ENCODE data around the gene CNTN4.

CNTN4 gene

DNA sequence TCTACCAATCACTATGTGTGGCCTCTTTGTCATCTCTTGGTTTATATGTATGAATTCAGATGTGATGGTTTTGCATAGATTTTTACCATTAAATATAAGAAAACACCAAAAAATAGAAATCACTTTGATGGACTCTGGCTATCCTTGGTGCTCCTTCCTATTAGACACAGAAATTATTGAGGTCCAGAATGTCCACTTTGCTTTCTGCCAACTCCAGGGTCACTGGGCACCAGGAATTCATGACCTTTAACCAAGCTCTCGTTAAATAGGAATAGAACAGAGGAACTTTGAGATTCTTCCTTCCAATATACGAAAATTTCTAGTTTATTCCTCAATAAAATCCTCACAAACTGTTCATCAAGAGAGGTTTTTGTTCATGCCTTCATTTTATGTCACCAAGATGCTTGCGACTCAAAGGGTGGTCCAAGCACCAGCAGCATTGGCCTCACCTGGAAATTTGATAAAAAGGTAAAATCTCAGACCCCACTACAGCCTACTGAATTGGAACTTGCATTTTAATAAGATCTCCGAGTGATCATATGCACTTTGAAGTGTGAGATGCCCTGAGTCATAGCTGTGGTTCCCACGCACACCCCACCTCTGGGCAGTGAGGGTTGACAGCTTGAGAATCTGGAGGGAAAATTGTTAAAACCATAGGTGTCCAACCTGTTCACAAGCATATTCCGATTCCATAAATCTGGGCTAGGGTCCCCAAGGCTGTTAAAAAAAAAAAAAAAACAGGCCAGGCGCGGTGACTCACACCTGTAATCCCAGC is 725.0 kb downstream of the CNTN4 start:
- DNase-seq, result no peak

DNA sequence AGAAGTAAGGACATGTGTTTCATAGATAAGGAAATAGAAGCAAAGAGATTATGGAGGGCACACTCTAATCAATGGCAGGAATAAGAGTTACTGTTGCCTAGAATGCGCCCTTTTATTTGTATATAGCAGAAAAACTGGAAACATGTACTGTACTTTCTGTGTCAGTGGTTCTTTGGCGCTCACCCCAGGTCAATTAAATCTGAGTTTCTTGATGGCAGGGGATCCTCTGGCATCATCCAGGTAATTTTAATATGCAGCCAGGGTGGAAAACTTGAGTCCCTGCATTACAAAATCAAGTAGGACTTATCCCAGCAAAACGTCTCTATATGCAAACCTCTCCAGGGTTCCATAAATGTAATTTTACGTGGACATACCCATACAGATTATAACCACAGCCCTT is 727.4 kb downstream of the CNTN4 start:
- DNase-seq, result no peak

DNA sequence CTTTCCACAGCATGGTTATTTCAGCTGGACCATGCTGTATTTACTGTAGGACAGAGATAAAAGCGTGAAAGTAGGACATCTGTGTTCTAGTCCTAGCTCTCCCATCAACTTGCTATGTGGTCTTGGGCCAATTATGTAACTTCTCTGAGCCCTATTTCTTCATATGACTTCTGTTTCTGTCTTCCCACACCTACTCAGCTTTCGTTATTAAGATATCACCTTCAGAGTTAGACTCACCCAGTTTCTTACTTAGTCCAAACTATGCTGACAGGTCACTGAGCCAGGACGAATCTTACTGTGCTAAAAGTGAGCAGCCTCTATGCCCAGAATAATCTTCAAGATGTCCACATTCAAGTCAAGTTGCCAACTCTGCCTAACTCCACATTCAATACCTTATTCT is 727.8 kb downstream of the CNTN4 start:
- no peak for DNase-seq

DNA sequence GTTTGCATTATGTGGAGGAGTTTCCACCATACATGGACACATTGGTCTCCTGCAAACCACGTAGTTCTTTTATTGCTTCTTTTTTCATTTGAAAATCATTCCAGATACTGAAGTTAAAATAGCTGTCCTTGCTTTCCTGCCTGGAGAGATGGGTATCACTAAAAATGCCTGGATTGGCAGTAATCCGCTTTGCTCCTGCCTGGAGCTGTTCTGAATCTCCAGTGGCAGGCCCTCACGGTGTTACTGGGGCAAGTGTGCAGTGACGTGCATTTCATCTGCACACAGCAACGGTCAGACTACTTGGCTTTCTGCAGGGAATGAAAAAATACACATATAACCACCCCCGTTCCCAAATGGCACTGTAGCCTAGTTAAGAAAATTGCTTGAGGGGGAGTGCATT is 738.6 kb downstream of the CNTN4 start:
- DNase-seq, result no peak

DNA sequence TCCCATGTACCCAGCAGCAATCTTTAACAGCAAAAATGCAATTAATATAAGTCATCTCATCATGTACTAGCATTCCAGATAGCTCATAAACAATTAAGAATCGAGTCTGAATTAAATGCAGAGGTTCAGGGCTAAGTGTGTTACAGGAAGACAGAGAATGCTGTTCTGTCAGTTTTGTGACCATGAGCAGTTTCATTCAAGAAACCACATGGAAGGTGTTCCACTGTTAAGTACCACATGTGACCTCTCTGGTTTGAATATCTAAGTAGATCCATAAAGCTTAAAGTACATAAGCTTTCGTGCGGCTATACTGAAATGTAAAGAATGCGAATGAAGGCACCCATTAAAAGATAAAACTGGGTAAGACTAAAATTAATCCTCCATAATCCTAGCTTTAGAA is 739.2 kb downstream of the CNTN4 start:
- no peak for DNase-seq

DNA sequence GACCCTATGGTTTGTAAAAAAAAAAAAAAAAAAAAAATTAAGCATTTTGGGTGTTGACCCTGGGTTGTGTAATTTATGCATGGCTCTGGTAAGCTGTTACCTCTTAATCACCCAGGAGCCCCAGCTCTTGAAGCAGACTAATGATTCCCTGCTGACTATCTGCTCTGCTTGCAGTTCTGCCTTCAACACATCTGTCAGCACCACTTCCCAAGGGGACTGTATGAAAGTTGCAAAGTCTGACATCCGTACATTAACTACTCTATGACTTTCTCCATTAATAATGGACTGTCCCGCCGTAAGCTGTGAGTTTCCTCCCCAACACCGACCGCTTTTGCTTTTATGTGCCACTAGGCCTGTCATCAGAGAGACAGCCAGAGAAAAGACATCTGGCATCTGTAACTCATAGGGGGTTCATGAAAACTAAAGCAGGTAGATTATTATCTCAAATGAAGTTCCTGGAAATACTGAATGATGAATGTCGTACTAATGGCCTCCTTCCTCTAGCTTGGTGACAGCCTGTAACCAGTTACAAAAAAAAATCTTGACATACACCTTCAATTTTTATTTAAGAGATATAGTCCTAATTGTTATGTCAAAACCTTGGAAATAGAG is 740.0 kb downstream of the CNTN4 start:
- DNase-seq, result no peak

DNA sequence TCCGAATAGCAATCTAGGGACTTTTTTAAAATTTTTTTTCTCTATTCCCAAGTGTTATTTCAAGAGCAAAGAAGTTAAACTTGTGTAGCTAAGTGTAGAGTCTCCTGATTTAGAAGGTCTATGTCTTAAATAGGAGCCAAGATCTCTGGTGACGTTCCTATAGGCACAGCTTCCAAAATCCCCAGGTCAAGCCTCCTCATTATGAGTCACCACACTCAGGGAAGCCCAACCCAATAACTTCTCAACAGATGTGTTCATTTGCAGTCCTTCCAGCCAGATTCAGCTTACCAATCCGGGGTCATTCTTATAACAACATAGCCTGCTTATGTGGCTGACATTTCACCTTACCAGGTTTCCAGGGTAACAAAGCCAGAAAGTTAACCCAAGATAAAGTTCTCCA is 741.2 kb downstream of the CNTN4 start:
- no peak for DNase-seq

DNA sequence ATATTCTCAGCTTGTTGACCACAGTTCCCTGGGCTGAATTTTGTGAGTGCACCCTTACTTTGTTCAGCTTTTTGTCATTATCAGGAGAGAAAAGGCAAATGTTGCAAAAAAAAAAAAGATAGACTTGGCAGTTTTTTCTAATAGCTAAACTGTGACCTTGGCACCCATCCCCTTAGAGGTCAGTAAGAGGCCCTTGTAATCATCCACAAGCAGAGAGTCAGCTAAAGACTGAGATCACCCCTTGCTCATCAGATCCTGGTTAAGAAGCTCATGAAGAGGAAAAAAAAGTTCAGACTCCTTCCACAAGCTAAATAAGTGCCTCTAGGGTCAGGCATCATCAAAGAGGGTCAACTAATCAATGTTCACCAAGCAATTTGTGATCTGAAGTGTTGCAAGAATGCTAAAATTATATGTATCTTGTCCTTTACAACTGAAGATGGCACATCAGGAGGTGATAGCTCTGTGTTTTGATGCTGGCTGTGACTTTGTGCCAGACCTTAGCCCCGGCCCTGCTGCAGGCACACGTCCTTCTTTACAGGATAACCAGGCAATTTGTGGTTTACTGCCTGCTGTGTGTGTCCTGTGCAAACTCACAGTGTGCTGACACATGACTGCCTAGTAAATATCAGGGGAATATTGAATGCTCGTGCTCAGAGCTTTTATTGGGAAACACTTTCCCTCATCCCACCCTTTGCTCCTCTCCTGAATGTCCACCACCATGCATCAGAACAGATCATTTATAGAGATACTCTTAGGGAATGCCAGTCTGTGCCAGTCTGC is 748.6 kb downstream of the CNTN4 start:
- no peak for DNase-seq

DNA sequence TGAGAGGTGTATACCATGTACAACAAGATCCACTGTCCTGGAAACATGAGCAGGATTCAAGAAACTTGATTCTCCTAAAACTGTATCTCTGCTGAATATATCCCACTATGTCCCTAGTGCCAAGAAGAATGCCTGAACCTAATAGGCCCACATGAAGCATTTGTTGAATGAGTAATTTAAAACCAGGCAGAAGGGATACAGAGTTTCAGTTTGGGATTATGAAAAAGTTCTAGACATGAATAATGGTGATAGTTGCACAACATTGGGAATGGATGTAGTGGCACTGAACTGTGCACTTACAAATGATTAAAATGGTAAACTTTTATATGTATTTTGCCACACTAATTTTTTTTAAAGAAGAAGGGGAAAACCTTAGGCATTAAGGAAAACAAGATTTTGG is 750.4 kb downstream of the CNTN4 start:
- no peak for DNase-seq

DNA sequence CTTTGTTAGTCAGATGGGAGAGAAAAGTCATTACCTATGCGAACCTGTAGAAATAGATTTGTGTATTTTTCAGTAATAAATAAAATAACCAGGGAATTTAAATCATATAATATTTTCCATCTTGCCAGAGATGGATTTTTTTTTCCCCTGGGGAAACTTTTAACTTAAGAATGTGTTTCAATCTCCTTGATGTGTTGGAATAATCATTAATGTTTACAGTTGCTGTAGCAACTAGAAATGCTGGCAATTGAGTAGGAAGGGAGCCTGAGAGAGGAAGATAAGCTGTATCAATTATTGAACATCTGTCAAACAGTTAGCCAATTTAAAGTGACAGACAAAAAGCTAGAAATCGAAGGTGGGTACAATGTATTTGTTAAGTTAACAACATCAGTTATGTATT is 752.0 kb downstream of the CNTN4 start:
- no peak for DNase-seq

DNA sequence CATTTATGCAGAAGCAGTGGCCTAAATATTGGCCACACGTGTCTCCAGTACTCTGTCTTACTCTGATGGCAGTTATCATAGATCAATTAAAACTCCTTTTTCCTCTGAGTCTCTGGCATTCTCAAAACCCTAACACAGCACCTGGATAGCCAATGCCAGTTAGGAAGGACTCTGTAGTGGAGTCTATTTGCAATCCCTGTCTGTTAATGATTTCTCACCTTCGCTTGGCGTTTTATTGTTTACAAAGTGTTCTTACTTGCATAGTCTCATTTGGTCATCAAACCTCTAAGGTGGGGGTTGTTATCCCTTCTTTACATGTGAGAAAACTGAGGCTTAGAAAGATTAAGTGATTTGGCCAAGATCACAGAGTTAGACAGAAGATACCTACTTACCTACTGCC is 752.7 kb downstream of the CNTN4 start:
- DNase-seq, result no peak

DNA sequence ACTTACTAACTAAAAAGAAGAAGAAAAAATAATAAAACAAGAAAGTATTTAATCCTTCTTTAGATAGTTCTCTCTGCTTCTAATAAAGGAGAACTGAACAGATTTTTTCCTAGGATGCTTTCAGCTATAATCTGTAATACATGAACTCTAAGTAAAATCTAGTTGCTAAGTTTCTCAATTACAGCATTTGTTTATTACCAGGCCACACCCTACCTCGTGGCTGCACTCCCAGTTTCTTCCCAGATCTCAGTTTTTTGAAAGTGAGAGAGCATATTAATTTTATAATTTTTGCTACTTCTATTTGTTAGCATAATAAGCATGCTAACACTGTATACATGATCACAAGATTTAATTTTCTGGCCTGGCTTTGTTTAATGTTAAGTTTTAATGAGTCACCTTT is 753.2 kb downstream of the CNTN4 start:
- DNase-seq, result no peak

DNA sequence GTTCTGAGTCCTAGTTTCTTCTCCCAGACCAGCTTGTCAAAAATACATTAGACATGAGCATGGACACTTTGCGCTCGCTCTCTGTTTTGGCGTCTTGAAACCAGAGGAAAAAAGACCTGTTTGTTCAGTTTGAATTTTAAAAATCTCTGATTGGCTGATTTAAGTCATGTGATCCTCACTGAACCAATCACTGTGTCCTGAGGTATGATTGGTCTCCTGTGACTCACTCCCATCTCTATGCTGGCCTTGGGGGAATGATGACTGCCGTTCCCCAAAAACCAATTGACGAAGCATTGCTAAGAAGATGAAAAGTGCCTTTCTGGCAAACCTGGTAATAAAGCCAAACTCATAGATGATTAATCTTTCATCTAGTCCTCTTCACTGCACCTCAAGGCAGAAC is 755.0 kb downstream of the CNTN4 start:
- DNase-seq, result no peak

DNA sequence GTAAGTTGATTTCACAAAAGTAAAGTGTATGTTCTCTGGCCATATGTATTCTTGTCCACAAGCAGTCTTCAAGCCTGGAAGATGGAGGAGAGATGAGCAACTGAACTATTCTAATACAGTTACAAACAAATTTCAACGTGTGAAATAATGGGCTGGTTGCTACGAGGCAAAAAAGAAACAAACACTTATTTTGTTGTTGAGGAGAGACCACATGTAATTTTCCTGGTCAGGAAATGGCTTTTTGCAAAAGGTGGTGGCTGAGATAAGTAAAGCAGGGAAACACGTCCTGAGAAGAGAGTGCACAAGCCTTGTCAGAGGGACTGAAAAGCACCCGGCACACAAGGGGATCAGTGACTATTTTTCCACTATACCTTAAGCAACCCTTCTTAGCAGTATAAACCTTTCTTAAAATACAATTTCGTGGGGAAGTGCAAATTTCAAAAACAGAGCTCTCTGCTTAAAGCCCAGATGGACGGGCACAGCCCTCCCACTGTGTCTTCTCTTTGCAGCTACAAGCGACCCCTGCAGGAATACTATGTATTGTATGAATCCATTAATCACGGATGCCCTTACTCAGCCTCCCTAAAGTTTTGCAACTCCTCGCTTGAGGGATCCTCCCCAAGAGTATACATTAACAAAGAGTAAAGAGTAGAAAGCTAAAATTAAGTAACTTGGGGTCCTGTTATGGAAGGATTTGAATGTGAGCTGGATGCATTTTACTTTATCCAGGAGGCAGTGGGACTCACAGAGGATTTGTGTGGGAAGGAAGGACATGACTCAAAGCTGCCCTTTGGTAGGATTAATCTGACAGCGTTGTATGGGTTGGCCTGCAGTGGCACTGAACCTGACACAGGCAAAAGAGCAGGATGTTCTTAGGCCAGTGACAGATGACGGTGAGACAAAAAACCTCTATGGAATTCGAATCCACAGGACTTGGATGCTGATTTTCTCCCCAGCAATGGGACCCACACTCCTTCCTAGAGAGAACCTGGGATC is 757.8 kb downstream of the CNTN4 start:
- DNase-seq, result no peak

DNA sequence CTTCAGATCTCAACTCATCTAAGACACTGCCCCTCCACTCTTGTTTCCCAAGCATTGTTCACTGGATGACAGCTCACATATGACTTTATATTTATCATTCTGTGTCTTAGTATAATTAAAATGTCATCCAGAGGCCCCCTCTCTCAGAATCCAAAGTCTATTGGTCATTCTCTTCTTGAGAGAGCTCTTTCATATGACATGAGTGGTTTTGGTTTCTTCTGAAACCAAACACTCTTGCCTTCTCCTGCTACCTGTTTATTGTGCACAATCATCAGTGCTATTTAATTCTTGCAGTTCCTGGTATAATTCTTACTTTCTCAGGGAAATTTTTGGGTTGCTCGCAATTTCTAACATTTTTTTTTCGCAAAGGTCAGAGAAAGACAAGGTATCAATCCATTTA is 762.0 kb downstream of the CNTN4 start:
- no peak for DNase-seq

DNA sequence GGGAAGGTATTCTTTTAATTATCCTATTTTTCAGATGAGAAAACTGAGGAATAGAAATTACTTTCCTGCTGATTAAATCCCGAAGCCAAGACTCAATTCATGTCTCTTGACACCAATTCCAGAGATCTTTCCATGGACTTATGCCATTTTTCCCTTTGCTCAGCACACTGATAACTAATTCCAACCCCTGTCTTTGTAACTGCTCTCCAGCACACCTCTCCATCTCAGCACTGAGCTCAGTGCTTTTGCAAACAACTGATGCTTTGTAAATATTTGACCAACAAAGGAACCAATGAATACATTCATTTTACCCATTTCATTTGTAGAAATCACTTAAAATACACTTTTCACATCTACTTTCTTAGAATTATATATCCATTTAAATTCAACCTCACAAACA is 762.5 kb downstream of the CNTN4 start:
- DNase-seq, result no peak

DNA sequence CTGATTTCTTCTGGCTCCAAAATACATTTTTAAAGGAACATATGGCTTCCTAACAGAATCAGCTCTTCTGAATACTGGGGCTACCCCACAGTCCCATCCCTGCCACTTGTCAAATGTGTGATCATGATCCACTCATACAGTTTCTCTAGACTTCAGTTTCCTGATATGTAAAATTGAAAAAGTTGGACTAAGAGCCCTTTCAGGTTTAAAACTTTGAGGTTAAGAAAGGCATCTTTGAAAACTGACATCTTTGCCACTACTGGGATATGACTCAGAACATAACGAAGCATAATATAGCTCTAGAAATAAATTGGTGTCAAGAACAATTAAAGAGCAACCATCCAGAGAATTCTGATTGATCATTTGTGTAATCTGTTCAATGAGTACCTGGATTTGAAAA is 763.3 kb downstream of the CNTN4 start:
- no peak for DNase-seq

DNA sequence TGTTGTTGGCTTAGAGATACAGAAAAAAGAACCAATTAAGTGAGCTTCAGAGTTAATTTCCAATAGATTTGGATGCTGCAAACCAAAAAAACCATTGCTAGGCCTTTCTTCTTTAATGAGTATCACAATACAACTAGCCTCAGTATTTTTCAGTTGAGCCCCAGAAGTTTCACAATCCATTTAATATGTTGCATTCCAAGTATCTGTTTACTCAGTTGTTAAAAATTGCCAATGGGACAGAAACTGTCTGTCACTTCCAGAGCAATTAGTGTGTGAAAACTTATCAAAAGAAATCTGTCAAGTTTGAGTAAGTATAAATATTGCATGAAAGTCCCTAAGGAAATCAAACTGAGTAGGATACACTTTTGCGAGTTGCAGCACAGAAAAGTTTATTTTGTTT is 763.7 kb downstream of the CNTN4 start:
- no peak for DNase-seq

DNA sequence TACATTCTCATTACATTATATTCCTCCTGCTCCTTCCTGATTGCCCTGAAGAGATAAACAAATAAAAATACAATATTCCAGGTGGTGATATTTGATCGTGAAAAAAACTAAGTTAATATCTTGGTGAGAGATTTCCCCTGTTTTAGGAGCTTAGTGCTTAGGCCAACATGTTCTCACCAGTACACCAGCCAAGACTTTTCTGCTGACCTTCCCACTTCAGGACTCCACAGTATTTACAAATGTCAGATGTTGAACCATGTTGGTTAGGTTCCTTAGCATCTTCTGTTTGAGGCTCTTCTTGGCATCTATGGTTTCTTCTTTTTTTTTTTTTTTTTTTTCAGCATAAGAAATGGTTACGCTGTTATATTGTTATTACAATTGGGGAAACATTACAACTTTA is 764.5 kb downstream of the CNTN4 start:
- no peak for DNase-seq

DNA sequence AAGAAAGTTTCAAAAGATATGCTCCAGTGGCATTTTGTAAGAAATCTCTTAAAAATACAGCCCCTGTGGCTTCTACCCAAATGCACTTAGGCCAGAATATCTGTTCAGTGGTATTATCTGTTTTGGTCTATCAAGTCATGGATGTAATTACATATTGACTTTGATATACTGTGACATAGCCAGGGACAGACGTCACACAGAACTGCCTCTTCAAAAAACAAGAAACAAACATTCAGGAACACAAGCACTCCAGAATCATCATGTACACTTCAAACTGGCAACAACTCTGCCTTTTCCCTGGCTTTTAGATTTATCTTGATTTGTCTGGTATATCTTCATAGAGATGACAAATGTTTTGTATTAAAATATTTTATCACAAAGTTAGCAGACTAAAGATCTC is 771.2 kb downstream of the CNTN4 start:
- no peak for DNase-seq

DNA sequence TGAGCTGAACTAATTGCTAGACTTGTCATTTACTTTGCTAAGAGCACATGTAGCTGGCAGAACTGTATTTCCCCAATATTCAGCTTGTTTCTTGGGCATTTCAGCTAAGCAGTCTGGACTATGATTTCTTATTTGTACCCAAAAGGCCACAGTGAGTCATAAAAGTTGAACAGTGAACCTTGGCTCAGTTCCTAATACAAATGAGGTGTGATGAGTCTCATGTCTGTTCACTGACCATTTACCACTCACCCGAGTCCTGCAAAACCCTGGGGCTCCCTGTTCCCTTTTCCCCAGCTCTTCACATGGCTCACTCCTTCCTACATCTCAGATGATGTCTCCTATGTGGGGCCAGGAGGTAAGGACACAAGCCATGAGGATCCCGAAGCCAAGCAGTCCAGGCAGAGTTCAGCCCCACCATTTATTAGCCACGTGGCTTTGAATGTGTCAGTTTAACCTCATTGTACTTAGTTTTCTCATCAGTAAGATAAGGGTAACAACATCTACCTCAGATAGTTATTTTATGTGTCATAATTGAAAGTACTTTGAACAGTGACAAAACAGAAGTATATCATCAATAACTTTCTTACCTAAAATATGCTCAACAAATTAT is 772.2 kb downstream of the CNTN4 start:
- DNase-seq, result no peak

DNA sequence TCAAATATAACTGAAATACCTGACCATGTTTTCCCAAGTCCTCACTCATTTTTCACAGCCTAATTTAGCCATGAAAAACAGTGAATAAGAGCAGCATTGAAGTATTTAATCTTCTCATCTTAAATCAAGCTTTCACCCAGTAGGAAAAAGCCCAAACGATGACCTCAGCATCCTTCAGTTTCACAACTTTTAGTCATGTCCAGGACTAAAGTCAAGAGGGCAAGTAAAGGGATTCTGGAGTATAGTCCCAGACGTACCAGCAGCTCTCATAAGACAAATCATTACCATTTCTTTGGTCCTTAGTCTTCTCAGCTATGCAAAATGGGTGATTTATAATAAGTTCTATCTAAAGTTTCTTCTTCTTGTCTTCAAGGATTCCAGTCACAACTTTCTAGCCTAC is 774.2 kb downstream of the CNTN4 start:
- no peak for DNase-seq

DNA sequence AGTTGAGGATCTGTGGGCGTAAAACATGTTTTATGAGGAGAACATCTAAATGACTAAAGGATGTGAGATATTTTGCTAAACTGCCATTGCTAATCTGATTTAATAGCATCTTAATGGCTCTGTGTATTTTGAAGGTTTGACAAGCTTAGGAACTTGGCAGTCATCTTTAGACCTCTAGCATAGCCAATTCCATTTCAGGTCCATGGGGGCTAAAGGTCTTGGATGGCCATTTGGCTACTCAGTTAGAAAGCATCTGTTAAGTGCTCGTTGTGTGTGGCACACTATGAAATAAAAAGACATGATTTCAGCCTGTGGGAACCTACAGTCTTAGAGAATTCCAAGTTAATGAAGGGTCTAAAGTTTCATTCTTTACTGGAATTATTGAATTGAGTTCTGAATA is 775.3 kb downstream of the CNTN4 start:
- DNase-seq, result no peak
